ENCODE data around the gene PCDH17. TPM values are rescaled to one million over a fixed set of nuclear protein-coding genes. Genes with fewer than 3 reads are reported as not detected.

Gene PCDH17
- total and polyA plus RNA-seq, 9 of the 15 experiments (the other 6 are each of a cell fraction or from before 2014, with no cell fraction given): not detected

DNA sequence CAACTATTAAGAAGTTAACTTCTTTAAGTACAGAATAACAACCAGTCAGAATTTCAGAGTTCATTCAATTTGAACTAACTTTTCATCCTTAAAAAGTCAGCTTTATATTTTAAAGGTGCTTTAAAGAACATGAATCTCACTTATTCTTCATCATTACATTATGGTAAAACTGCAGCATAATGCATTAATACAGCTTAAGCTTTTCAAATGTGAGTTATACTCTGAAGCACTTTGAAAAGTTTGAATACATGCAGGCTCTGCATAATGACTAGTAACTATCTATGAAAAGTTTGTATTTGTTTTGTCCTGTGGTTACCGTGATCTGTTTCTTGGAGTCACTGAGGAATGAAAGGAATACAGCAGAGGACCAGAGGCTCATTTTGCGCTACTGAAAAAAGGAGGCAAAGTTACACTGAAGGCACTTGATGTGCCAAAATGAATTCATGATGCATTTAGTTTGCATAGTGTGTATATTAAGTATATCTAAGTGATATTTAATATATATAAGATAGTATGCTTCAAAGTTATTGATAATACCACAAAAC, 4.1 kb downstream of the PCDH17 start:
- Histone ChIP-seq H3K36me3 (ENCODE audit: control insufficient read depth, insufficient read depth, low read length) (no peaks in the 10 kb centered on the region), H3K27ac (ENCODE audit: extremely low read depth, low read depth, low read length) (no peak overlapping the region), H4K20me1 (replicated peaks; ENCODE audit: control insufficient read depth, insufficient read depth, low read length) (no peaks in the 10 kb centered on the region), H3K9me1 (ENCODE audit: control insufficient read depth, insufficient read depth, low read length) (no peaks in the 10 kb centered on the region), H3K4me2 (ENCODE audit: insufficient read depth, low read length) (no peak overlapping the region), H3K9me3 (replicated peaks; ENCODE audit: control insufficient read depth, insufficient read depth, low read depth, low read length) (0 out of 2 replicates have a peak, but pooled peaks cover 2% of the 10 kb centered on the region), H3K79me2 (ENCODE audit: control insufficient read depth, insufficient read depth, low read length) (no peaks in the 10 kb centered on the region), H2AFZ (ENCODE audit: low read depth, low read length) (no peak overlapping the region), H3K4me3 (no peak overlapping the region), H3K27me3 (ENCODE audit: control insufficient read depth in 2 of 2, insufficient read depth in 2 of 2, low read length in 2 of 2) (no peaks in the 10 kb centered on the region), H3K9ac (ENCODE audit: insufficient read depth in 1 of 2, low read depth in 2 of 2, low read length in 2 of 2) (no peak overlapping the region), H3K4me1 (replicated peaks in 1 of 2; ENCODE audit: control insufficient read depth in 2 of 2, insufficient read depth in 2 of 2, low read length in 2 of 2) (no peaks in the 10 kb centered on the region)
- DNase-seq (ENCODE audit: extremely low read depth in 1 of 4, low spot score in 3 of 4) (no peak), ATAC-seq (no peak), FAIRE-seq (no peak)
- intact Hi-C loops (cut with micrococcal nuclease) (no loop called here), in situ Hi-C loops (cut with MboI) (no loop called here)
- CTCF ChIA-PET (ENCODE audit: low intra/inter-chr PET ratio): no interaction called here
- WGBS (ENCODE audit: insufficient coverage, low coverage, missing lambda C conversion rate): 0% methylated on average over 2 of the region's 2 CpGs
- no TSS peak for BruUV-seq (replicated peaks)
- POLR2A ChIA-PET: no interaction called here
- TF ChIP-seq ZBTB8A (IDR thresholded peaks at IDR 0.05; ENCODE audit: partially characterized antibody) (no peak), MED1 (CRISPR knock-in tag; IDR thresholded peaks at IDR 0.05; ENCODE audit: borderline replicate concordance) (no peak), CAMTA2 (CRISPR knock-in tag; conservative IDR thresholded peaks at IDR 0.05) (no peak), ZNF133 (CRISPR knock-in tag; IDR thresholded peaks at IDR 0.05) (no peak)
- TF ChIP-seq, protein P1, sequence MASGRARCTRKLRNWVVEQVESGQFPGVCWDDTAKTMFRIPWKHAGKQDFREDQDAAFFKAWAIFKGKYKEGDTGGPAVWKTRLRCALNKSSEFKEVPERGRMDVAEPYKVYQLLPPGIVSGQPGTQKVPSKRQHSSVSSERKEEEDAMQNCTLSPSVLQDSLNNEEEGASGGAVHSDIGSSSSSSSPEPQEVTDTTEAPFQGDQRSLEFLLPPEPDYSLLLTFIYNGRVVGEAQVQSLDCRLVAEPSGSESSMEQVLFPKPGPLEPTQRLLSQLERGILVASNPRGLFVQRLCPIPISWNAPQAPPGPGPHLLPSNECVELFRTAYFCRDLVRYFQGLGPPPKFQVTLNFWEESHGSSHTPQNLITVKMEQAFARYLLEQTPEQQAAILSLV (tag; IDR thresholded peaks at IDR 0.05): no peak
- TF ChIP-seq, protein P2, sequence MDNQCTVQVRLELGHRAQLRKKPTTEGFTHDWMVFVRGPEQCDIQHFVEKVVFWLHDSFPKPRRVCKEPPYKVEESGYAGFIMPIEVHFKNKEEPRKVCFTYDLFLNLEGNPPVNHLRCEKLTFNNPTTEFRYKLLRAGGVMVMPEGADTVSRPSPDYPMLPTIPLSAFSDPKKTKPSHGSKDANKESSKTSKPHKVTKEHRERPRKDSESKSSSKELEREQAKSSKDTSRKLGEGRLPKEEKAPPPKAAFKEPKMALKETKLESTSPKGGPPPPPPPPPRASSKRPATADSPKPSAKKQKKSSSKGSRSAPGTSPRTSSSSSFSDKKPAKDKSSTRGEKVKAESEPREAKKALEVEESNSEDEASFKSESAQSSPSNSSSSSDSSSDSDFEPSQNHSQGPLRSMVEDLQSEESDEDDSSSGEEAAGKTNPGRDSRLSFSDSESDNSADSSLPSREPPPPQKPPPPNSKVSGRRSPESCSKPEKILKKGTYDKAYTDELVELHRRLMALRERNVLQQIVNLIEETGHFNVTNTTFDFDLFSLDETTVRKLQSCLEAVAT (IDR thresholded peaks at IDR 0.05): no peak
- TF ChIP-seq, protein P3, sequence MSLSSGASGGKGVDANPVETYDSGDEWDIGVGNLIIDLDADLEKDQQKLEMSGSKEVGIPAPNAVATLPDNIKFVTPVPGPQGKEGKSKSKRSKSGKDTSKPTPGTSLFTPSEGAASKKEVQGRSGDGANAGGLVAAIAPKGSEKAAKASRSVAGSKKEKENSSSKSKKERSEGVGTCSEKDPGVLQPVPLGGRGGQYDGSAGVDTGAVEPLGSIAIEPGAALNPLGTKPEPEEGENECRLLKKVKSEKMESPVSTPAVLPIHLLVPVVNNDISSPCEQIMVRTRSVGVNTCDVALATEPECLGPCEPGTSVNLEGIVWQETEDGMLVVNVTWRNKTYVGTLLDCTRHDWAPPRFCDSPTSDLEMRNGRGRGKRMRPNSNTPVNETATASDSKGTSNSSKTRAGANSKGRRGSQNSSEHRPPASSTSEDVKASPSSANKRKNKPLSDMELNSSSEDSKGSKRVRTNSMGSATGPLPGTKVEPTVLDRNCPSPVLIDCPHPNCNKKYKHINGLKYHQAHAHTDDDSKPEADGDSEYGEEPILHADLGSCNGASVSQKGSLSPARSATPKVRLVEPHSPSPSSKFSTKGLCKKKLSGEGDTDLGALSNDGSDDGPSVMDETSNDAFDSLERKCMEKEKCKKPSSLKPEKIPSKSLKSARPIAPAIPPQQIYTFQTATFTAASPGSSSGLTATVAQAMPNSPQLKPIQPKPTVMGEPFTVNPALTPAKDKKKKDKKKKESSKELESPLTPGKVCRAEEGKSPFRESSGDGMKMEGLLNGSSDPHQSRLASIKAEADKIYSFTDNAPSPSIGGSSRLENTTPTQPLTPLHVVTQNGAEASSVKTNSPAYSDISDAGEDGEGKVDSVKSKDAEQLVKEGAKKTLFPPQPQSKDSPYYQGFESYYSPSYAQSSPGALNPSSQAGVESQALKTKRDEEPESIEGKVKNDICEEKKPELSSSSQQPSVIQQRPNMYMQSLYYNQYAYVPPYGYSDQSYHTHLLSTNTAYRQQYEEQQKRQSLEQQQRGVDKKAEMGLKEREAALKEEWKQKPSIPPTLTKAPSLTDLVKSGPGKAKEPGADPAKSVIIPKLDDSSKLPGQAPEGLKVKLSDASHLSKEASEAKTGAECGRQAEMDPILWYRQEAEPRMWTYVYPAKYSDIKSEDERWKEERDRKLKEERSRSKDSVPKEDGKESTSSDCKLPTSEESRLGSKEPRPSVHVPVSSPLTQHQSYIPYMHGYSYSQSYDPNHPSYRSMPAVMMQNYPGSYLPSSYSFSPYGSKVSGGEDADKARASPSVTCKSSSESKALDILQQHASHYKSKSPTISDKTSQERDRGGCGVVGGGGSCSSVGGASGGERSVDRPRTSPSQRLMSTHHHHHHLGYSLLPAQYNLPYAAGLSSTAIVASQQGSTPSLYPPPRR (CRISPR knock-in tag; IDR thresholded peaks at IDR 0.05; ENCODE audit: borderline replicate concordance): no peak
